Activated naive CD8-positive, alpha-beta T cell treated with anti-CD3 and anti-CD28 coated beads for 36 hours (primary cell): ENCODE data around the gene ACACB. TPM values are rescaled to one million over a fixed set of nuclear protein-coding genes. Genes with fewer than 3 reads are reported as not detected.

ENCODE experiments used
- DNase-seq: peaks from one replicate; pipeline ENCODE4 v3.0.0; 2021
- H3K27ac Mint-ChIP-seq: one replicate; pipeline ENCODE4 v1.8.0; 2022; ENCODE audit warnings: mild to moderate bottlenecking, moderate library complexity, mixed read lengths
- H3K27me3 Mint-ChIP-seq: one replicate; pipeline ENCODE4 v1.8.0; 2022; ENCODE audit warnings: mild to moderate bottlenecking, mixed read lengths
- H3K36me3 Mint-ChIP-seq: one replicate; pipeline ENCODE4 v1.8.0; 2021; ENCODE audit warnings: mild to moderate bottlenecking, mixed read lengths
- H3K4me1 Mint-ChIP-seq: one replicate; pipeline ENCODE4 v1.8.0; 2021; ENCODE audit warnings: mixed read lengths
- H3K4me3 Mint-ChIP-seq: one replicate; pipeline ENCODE4 v1.8.0; 2022; ENCODE audit warnings: mild to moderate bottlenecking, moderate library complexity, mixed read lengths
- H3K9me3 Mint-ChIP-seq: one replicate; pipeline ENCODE4 v1.8.0; 2022; ENCODE audit warnings: mixed read lengths
- total RNA-seq, 2 experiments: library from RNA; stranded (reverse); gene quantifications; one replicate each; pipeline ENCODE4 v1.2.3, GENCODE V29; 2021

Gene ACACB
- total RNA-seq, 2 experiments from 2014 or later = 7.8 to 8.8 TPM

GRCh38 chr12:109222062-109222461 is 105.7 kb downstream of the ACACB start:
- DNase-seq = no peak

GRCh38 chr12:109222496-109222895 is 106.1 kb downstream of the ACACB start:
- Mint-ChIP-seq H3K9me3 (no peaks in the 10 kb centered on the region), H3K4me3 (no peak overlapping the region), H3K27ac (no peak overlapping the region), H3K36me3 (peaks cover 6% of the 10 kb centered on the region), H3K27me3 (no peaks in the 10 kb centered on the region), H3K4me1 (no peaks in the 10 kb centered on the region)
- DNase-seq = no peak

More at GRCh38 chr12:109222062-109222461, 105.7 kb downstream of the ACACB start:
- no peaks in the 10 kb centered on the region for H3K4me1 Mint-ChIP-seq
- peaks cover 6% of the 10 kb centered on the region for H3K36me3 Mint-ChIP-seq
- H3K27me3 Mint-ChIP-seq = no peaks in the 10 kb centered on the region
- no peaks in the 10 kb centered on the region for H3K9me3 Mint-ChIP-seq
- no peak overlapping the region for H3K4me3 Mint-ChIP-seq
- no peak overlapping the region for H3K27ac Mint-ChIP-seq

GRCh38 chr12:109223211-109223610 is 106.8 kb downstream of the ACACB start:
- H3K4me3 Mint-ChIP-seq = no peak overlapping the region
- H3K4me1 Mint-ChIP-seq = no peaks in the 10 kb centered on the region
- peaks cover 2% of the 10 kb centered on the region for H3K36me3 Mint-ChIP-seq
- no peaks in the 10 kb centered on the region for H3K27me3 Mint-ChIP-seq
- DNase-seq = no peak
- H3K27ac Mint-ChIP-seq = no peak overlapping the region
- H3K9me3 Mint-ChIP-seq = no peaks in the 10 kb centered on the region

GRCh38 chr12:109223868-109224267 is 107.5 kb downstream of the ACACB start:
- no peaks in the 10 kb centered on the region for H3K4me1 Mint-ChIP-seq
- no peaks in the 10 kb centered on the region for H3K9me3 Mint-ChIP-seq
- H3K27me3 Mint-ChIP-seq = no peaks in the 10 kb centered on the region
- H3K36me3 Mint-ChIP-seq = peaks cover 2% of the 10 kb centered on the region
- no peak overlapping the region for H3K4me3 Mint-ChIP-seq
- no peak for DNase-seq
- no peak overlapping the region for H3K27ac Mint-ChIP-seq

- DNase-seq = no peak
- Mint-ChIP-seq H3K27ac (no peak overlapping the region), H3K4me1 (no peaks in the 10 kb centered on the region), H3K36me3 (peaks cover 5% of the 10 kb centered on the region), H3K4me3 (no peak overlapping the region), H3K9me3 (no peaks in the 10 kb centered on the region), H3K27me3 (no peaks in the 10 kb centered on the region)
Observed at GRCh38 chr12:109228664-109229063, 112.3 kb downstream of the ACACB start.

- Mint-ChIP-seq H3K36me3 (peaks cover 4% of the 10 kb centered on the region), H3K4me1 (no peaks in the 10 kb centered on the region), H3K9me3 (no peaks in the 10 kb centered on the region), H3K27ac (no peak overlapping the region), H3K27me3 (no peaks in the 10 kb centered on the region), H3K4me3 (no peak overlapping the region)
- DNase-seq = no peak
Observed at GRCh38 chr12:109230193-109230592, 113.8 kb downstream of the ACACB start.

GRCh38 chr12:109232731-109233130 is 116.3 kb downstream of the ACACB start:
- Mint-ChIP-seq H3K36me3 (peaks cover 4% of the 10 kb centered on the region), H3K4me1 (no peaks in the 10 kb centered on the region), H3K27me3 (no peaks in the 10 kb centered on the region), H3K9me3 (no peaks in the 10 kb centered on the region), H3K4me3 (no peak overlapping the region), H3K27ac (no peak overlapping the region)
- no peak for DNase-seq

GRCh38 chr12:109234012-109234411 is 117.6 kb downstream of the ACACB start:
- Mint-ChIP-seq H3K9me3 (no peaks in the 10 kb centered on the region), H3K36me3 (peaks cover 4% of the 10 kb centered on the region), H3K27ac (no peak overlapping the region), H3K4me3 (no peak overlapping the region), H3K4me1 (peaks cover under 1% of the 10 kb centered on the region), H3K27me3 (no peaks in the 10 kb centered on the region)
- DNase-seq = no peak

GRCh38 chr12:109236257-109236656 is 119.9 kb downstream of the ACACB start:
- Mint-ChIP-seq H3K4me3 (no peak overlapping the region), H3K9me3 (no peaks in the 10 kb centered on the region), H3K36me3 (peaks cover 1% of the 10 kb centered on the region), H3K27ac (no peak overlapping the region), H3K27me3 (no peaks in the 10 kb centered on the region), H3K4me1 (peaks cover 5% of the 10 kb centered on the region)
- DNase-seq = no peak

- no peak overlapping the region for H3K4me3 Mint-ChIP-seq
- H3K9me3 Mint-ChIP-seq = no peaks in the 10 kb centered on the region
- H3K4me1 Mint-ChIP-seq = peaks cover 5% of the 10 kb centered on the region
- DNase-seq = peak; percentile 4
- peaks cover 1% of the 10 kb centered on the region for H3K36me3 Mint-ChIP-seq
- no peak overlapping the region for H3K27ac Mint-ChIP-seq
- no peaks in the 10 kb centered on the region for H3K27me3 Mint-ChIP-seq
Observed at GRCh38 chr12:109239179-109239578, 122.8 kb downstream of the ACACB start.

- H3K4me3 Mint-ChIP-seq = no peak overlapping the region
- H3K27me3 Mint-ChIP-seq = no peaks in the 10 kb centered on the region
- H3K27ac Mint-ChIP-seq = no peak overlapping the region
- H3K9me3 Mint-ChIP-seq = no peaks in the 10 kb centered on the region
- peaks cover 5% of the 10 kb centered on the region for H3K4me1 Mint-ChIP-seq
- DNase-seq = no peak
- peaks cover 1% of the 10 kb centered on the region for H3K36me3 Mint-ChIP-seq
Observed at GRCh38 chr12:109239691-109240090, 123.3 kb downstream of the ACACB start.

- Mint-ChIP-seq H3K36me3 (no peaks in the 10 kb centered on the region), H3K9me3 (no peaks in the 10 kb centered on the region), H3K27me3 (no peaks in the 10 kb centered on the region), H3K27ac (no peak overlapping the region), H3K4me3 (no peak overlapping the region), H3K4me1 (peaks cover 5% of the 10 kb centered on the region)
- no peak for DNase-seq
Observed at GRCh38 chr12:109240365-109240764, 124.0 kb downstream of the ACACB start.

GRCh38 chr12:109241936-109242335 is 125.5 kb downstream of the ACACB start:
- H3K9me3 Mint-ChIP-seq = no peaks in the 10 kb centered on the region
- DNase-seq = no peak
- H3K27ac Mint-ChIP-seq = no peak overlapping the region
- peaks cover 5% of the 10 kb centered on the region for H3K4me1 Mint-ChIP-seq
- no peaks in the 10 kb centered on the region for H3K27me3 Mint-ChIP-seq
- peaks cover 3% of the 10 kb centered on the region for H3K36me3 Mint-ChIP-seq
- H3K4me3 Mint-ChIP-seq = no peak overlapping the region

- H3K9me3 Mint-ChIP-seq = no peaks in the 10 kb centered on the region
- H3K36me3 Mint-ChIP-seq = peaks cover 4% of the 10 kb centered on the region
- peaks cover 4% of the 10 kb centered on the region for H3K4me1 Mint-ChIP-seq
- H3K4me3 Mint-ChIP-seq = no peak overlapping the region
- H3K27me3 Mint-ChIP-seq = no peaks in the 10 kb centered on the region
- H3K27ac Mint-ChIP-seq = no peak overlapping the region
- DNase-seq = no peak
Observed at GRCh38 chr12:109244073-109244472, 127.7 kb downstream of the ACACB start.

GRCh38 chr12:109246221-109246620 is 129.8 kb downstream of the ACACB start:
- Mint-ChIP-seq H3K9me3 (no peaks in the 10 kb centered on the region), H3K36me3 (peaks cover 11% of the 10 kb centered on the region), H3K27me3 (no peaks in the 10 kb centered on the region), H3K27ac (no peak overlapping the region), H3K4me3 (no peak overlapping the region), H3K4me1 (peaks cover 6% of the 10 kb centered on the region)
- no peak for DNase-seq

GRCh38 chr12:109247831-109248654 is 131.7 kb downstream of the ACACB start:
- no peak overlapping the region for H3K27ac Mint-ChIP-seq

More at GRCh38 chr12:109247831-109248654, 131.7 kb downstream of the ACACB start:
- Mint-ChIP-seq H3K4me3 (no peak overlapping the region), H3K9me3 (no peaks in the 10 kb centered on the region), H3K4me1 (peaks cover 6% of the 10 kb centered on the region), H3K27me3 (no peaks in the 10 kb centered on the region), H3K36me3 (peaks cover 24% of the 10 kb centered on the region)
- no peak for DNase-seq
